ENCODE measurements around the gene ALOXE3.

DNA sequence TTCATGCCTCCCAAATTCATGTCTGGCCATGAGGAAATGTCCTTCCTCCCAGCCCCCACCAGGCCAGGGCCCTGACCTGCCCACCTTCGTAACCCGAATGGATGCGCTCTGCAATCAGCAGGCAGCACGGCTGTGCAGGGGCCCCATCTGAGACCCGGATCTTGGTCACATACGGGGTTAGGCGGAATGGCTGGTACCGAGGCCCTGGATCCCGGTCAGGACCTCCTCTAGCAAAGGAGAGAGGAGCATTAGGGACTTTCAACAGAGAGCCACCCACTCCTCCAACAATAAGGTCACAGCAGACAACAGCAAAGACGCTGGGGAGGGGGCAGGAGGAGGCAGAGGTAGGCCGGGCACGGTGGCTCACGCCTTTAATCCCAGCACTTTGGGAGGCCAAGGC lies 30.2 kb upstream of the ALOXE3 start:
- TF ChIP-seq, protein P1, sequence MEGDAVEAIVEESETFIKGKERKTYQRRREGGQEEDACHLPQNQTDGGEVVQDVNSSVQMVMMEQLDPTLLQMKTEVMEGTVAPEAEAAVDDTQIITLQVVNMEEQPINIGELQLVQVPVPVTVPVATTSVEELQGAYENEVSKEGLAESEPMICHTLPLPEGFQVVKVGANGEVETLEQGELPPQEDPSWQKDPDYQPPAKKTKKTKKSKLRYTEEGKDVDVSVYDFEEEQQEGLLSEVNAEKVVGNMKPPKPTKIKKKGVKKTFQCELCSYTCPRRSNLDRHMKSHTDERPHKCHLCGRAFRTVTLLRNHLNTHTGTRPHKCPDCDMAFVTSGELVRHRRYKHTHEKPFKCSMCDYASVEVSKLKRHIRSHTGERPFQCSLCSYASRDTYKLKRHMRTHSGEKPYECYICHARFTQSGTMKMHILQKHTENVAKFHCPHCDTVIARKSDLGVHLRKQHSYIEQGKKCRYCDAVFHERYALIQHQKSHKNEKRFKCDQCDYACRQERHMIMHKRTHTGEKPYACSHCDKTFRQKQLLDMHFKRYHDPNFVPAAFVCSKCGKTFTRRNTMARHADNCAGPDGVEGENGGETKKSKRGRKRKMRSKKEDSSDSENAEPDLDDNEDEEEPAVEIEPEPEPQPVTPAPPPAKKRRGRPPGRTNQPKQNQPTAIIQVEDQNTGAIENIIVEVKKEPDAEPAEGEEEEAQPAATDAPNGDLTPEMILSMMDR (IDR thresholded peaks at IDR 0.05): no peak
- no peak for TF ChIP-seq ZFX (IDR thresholded peaks at IDR 0.05; ENCODE audit: borderline replicate concordance)

Measured in 22Rv1 (cell line).